HG03439 (cell line): Measurements from ENCODE around the gene TNFAIP1.
"Not testable (repeated sequence)": the region's sequence is repeated elsewhere in the genome, so short reads cannot be mapped to it uniquely, and the experiment has no call there.

Source experiments
- ATAC-seq: cut with Tn5 transposase; IDR thresholded peaks from one replicate; pipeline ENCODE4 v1.9.1; 2021; ENCODE audit warnings: mild to moderate bottlenecking, moderate library complexity; ENCODE audit not compliant: unreplicated experiment

TNFAIP1 gene, protein sequence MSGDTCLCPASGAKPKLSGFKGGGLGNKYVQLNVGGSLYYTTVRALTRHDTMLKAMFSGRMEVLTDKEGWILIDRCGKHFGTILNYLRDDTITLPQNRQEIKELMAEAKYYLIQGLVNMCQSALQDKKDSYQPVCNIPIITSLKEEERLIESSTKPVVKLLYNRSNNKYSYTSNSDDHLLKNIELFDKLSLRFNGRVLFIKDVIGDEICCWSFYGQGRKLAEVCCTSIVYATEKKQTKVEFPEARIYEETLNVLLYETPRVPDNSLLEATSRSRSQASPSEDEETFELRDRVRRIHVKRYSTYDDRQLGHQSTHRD

DNA sequence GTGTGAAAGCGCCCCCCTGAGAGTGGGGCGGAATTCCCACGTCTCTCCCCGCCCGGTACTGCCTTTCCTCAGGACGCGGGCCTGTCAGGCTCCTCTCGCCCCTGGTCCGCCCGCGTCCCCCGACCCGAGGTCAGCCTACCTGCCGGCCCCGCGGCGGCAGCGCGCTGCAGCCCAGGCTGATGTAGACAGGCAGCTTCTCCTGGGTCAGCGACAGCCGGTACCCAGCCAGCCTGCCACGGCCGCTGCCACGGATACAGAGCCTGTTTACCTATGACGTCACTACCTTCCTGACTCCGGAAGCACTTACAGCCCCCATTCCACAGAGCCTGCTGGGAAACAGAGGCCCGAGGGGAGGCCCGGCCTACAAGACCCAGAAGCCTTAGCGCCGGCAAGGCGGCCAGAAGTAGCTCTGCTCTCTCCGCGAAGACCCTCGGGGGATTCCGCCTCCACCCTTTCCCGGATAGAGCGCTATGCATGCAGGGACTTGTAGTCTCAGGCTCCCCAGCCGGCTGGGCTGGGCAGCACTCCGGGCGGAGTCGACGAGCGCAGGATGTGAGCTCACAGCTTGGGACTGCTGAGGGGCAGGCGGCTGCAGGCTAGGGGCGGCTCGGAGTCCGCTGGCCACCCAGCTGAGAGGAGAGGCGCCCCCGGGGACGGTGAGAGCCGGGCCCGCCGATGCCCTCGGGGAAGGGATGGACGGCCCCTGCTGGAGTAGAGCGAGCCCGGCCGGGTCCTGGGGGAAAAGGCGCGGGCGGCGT, at the start of gene TNFAIP1, which contains the start of gene IFT20:
TNFAIP1 (plus strand) TSS at position 561 of the 758 bp plus-strand sequence. CDS start 3,761 bp downstream, outside the sequence.
IFT20 (minus strand) TSS at position 272 of the 758 bp plus-strand sequence. CDS start 3,487 bp downstream, outside the sequence.
- peak; percentile 95 for ATAC-seq

DNA sequence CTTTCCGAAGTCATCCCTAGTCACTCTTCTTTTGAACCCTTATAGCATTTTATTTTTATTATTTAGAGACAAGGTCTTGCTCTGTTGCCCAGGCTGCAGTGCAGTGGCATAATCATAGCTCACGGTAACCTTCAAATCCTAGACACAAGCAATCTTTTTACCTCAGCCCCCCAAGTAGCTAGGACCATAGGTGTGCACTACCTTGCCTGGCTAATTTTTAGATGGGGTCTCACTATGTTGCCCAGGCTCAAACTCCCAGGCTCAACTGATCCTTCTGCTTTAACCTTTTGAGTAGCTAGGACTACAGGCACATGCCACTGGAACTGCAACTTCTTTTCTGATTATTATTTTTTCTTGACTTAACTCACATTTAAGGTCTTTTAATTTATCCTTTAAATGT, 49.6 kb upstream of the TNFAIP1 start:
- ATAC-seq: no peak

DNA sequence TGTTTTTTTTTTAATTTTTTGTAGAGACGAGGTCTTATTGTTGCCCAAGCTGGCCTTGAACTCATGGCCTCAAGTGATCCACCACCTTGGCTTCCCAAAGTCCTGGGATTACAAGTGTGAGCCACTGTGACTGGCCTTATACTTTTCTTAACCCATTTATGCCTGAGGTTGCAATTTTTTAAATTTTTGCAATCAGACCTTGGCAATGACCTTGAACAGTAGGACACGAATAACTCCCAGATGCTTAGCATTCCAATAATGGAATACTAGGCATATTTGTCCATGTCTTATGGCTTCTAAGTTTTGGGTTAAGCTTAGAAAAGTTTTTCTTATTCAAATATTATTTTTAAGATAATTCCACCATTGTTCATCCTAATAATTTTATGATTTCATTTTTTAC, 44.9 kb upstream of the TNFAIP1 start:
- ATAC-seq: no peak

DNA sequence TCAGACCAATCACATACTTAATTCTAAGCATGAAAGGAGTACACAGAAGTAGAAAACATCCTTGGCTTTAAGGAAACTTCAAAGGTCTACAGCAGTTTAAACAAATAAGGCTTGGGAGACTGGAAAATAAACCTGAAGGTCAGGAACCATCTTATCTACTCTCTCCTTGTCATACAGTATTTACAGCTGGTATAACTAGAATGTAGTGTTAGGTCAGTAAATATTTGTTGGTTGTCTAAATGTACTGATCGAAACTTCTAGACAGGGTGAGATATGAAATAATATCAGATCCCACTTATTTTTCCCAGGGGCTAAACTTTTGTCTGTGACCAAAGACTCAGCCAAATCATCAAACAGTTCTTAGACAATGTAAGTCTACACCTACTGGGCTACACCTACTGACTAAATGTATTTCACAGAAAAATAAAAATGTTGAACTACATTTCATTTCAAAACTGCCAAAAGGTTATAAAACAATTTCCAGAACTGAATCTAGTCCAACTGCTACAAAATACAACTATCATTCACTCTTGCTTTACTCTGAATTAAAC, 43.7 kb upstream of the TNFAIP1 start:
- ATAC-seq: no peak

DNA sequence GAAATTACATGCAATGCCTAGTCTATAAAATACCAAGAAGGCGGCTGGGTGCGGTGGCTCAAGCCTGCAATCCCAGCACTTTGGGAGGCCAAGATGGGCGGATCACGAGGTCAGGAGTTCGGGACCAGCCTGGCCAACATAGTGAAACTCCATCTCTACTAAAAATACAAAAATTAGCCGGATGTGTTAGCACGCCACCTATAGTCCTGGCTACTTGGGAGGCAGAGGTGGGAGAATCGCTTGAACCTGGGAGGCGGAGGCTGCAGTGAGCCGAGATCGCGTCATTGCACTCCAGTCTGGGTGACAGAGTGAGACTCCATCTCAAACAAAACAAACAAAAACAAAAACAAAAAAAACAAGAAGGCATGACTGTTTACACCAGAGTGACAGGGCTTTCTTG, 42.7 kb upstream of the TNFAIP1 start:
- ATAC-seq: not testable (repeated sequence)

DNA sequence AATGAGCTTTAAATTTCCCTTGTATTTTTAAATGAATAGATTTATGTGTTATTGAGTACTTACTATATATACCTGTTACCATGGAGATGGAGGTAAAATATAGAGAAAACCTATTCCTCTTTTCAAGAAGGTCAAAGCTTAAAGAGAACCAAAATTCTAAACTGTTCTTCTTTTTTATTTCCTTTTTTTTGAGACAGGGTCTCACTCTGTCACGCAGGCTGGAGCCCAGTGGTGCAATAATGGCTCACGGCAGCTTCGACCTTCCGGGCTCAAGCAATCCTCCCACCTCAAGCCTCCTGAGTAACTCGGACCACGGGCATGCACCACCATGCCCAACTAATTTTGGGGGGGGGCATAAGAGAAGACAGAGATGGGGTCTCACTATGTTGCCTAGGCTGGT, 41.6 kb upstream of the TNFAIP1 start:
- ATAC-seq: no peak

DNA sequence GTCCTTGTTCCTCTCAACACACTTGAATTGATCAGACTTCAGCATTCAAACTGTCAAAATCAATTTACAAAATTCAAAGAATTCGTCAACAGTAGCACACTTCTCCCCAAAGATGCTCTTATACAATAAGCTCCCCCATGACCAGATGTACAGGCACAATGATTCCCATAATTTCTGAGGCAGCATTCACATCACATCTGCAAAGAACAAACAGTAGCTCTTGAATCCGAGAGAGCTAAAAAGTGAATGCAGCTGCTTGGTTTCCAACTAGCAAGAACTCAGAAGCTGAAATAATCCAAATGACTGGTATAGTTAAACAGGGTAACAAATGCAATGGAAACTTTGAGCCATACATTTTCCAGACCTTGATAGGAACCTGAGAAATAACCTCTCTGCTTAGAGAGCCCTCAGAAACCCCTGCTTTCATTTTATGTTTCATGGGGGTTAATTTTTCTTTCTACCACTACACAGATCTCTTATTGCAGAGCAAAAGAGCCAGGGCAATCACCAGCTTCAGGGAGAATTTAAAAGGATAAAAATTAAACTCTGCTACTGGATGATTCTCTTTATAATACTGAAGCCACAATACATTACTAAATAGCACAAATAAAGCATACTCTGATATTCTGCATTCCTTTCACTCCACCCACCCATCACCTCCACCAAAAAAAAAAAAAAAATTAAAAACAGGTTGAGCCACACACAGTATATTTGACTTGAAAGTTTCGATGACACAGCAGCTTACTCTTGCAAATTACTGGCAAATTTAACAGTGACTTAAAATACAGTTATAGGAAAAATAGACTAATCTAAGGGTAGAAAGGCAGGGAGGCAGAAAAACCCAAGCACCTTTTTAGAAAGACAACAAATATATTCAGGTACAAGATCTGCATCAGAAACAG, 39.6 kb upstream of the TNFAIP1 start:
- no peak for ATAC-seq

DNA sequence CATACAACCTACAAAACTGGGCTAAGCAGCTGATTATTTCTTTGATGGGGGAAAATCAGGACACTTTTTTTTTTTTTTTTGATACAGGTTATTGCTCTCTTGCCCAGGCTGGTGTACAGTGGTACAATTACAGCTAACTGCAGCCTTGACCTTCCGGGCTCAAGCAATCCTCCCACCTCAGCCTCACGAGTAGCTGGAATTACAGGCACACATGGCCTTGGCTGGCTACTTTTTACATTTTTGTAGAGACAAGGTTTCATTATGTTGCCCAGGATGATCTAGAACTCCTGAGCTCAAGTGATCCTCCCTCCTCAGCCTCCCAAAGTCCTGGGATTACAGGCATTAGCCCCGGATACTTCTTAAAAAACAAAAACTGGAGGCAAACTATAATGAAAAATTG, 37.1 kb upstream of the TNFAIP1 start:
- ATAC-seq: no peak

DNA sequence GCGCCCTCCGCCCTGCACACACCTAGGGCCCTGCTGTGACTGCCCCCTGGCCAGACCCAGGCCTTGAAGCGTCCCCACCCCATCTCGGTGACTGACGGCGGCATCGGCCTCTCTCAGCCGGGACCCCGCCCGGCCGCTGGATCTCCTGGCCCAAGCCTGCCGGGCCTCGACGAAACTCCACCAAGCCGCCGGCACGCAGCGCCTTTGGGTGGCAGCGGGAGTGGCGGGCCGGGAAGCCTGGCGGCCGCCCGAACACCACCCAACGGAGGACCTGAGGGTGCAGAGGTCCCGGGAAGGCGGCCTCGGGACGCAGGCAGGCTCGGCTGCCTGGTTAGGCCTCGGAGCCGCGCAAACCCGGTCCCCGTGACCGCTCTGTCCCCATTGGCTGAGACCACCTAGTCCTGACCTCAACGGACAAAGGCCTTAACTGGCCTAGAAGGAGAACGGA, 28.6 kb upstream of the TNFAIP1 start:
- no peak for ATAC-seq

DNA sequence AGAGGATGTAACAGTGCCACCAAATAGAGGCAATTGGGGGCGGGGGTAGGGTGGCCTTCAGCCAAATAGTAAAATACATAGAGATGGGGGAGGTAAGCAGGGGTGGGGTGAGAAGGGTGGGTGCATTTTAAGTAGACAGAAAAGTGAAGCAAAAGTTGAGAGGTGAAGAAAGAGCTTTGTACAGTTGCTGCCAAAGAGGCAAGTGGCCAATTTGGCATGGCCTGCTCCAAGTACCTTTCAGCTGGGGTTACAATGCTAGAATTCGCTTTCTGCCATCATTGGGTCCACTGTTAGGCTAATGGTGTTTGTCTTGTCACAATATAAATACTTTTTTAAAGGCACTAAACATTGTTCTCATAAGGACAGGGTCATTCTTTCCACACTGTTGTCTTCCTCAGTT, 21.7 kb upstream of the TNFAIP1 start:
- no peak for ATAC-seq

DNA sequence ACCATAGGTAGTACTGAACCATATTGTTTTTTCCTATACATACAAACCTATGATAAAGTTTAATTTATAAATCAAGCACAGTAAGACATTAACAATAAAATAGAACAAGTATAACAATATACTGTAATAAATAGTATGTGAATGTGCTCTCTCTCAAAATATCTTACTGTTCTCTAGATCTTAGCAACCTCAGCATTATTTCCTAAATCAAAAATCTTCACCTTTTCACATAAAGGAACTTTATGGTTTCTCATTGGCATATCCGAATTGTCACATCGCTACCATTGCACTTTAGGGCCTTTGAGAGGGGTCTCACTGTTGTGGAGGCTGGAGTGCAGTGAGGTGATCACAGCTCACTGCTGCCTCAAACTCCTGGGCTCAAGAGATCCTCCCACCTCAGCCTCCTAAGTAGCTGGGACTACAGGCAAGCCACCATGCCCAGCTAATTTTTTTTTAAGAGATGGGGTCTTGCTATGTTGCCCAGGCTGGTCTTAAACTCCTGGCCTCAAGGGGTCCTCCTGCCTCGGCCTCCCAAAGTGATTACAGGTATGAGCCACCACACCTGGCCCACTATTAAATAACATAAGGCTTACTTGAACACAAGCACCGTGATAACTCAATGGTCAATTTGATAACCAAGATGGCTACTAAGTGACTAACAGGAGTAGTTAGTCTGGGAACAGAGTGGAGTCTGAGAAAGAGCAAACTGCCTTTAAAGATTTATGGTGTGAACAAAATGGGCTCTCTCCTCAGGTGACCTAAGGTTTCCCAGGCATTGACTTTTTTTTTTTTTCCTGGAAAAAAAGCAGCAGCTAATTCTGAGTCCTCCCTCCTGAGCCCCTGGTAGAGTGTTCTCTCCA, 19.5 kb upstream of the TNFAIP1 start:
- ATAC-seq: no peak

DNA sequence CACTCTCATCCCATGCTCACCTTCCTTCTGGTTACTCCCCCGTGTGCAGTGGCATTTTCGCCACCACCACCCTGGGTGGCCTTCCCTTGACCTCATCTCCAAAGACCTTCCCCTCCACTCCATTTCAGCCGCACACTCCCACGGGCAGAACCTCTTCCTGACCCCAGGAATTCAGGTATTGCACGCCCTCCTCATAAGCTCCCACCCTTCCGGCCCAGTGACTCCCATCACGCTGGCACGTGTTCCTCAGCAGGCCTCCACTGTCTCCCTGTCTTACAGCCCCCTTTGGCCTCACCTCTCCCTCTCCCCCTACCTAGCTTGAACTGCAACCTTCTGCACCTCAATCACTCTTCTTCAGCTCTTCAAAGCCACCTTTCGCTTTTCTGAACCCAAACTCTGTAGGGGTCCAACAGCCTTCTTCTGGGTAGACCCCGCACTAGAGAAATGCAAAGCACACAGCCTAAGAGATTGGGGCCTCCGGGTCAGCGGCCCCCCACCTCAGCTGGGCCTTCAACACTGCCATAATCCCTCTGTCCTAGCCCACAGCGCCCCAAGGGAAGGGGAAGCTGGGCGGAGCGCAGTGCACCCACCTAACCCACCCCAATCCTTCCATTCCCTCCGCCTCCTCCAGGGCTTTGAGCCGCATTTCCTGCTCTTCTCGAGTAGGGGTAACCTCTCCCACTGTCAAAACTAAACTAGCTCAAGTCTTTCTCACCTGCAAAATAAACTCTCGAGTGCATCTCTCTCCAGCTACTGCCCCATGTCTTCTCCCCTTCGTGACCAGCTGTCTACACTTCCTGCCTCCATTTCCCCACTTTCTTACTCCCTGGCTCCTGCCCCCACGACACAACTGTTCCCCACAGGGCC, 18.2 kb upstream of the TNFAIP1 start:
- no peak for ATAC-seq

DNA sequence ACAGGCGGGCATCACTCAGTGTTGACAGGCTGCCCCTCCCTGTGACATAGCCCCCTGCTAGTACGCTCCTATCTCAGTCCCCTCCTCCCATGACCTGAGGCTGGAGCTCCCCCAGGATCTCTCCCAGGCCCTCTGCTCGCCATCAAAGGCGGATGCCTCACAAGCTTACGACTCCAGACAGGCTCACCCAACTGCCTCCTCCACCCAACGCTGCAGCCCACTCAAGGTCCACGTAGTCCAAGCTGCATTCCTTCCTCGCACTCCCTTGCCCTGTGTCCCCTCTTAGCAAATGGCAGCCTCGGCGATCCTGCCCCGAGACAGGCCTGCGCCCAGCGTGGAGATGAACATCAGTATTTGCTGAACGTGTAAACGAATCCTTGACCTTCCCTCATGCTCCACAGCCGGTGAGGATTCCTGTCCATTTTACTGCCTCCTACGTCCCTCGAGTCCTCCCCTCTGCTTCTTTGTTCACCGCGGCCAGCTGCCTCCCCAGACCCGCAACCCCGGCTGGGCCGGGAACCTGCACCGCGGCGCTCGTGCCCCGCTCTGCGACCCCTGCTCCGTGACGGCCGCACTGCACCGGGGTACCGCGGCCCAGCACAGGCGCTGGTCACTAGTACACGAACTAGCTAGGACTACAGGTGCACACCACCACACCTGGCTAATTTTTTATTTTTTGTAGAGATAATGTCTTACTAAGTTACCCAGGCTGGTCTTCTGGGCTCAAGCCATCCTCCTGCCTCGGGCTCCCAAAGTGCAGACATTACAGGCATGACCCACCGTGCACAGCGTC, 17.4 kb upstream of the TNFAIP1 start:
- ATAC-seq: peak; percentile 4

DNA sequence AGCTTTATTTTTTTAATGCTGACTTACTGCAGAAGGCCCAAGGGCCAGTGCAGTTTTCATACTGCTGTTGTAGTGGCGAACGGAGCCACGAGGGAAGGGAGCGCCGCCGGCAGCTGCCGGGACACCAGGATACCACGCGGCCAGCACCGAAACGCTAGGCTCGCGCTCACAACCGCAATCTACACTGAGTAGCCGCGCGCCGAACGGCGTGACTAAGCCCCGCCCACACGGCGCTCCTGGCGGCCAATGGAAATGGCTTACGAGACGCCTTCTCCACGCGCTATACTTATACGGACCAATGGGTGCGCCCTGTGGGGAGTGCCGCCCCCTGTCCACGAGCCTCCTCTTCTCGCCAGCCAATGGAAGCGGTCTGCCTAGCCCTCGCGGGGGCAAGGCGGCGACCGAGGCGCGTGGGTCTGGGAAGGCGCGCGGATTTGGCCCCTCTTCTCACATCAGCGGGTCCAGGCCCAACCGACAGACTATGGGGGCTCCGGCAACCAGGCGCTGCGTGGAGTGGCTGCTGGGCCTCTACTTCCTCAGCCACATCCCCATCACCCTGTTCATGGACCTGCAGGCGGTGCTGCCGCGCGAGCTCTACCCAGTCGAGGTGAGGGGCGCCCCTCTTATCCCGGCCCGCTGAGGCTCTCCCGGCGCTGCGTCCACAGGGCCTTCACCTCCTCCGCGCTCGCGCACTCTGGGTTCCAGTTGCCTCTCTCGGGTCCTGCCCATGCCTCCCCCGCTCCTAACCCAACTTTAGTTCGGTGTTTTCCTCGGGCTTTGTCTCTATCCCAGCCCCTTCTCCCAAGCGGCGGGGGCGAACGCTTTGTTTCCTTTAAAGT, 16.6 kb upstream of the TNFAIP1 start, which contains the start of gene TMEM97:
TMEM97 (plus strand) TSS at position 442 of the 839 bp plus-strand sequence; CDS start at position 482, 40 bp downstream.
- peak; percentile 86 for ATAC-seq

DNA sequence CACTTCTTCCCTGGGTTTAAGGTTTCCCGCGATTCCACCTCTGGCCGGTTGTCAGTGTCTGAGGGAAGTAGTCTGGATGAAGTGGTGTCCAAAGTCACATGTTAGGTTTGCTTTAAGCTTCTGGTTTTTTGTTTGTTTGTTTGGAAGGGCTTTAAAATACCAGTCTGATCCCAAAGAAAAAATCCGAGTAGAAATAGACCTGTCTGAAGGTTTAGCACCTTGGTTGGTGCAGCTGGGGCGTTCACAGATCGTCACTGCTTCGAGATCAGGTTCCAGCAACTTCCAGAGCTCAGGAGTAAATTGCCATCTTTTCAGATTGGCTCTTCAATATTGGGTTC, 16.0 kb upstream of the TNFAIP1 start:
- ATAC-seq: no peak

DNA sequence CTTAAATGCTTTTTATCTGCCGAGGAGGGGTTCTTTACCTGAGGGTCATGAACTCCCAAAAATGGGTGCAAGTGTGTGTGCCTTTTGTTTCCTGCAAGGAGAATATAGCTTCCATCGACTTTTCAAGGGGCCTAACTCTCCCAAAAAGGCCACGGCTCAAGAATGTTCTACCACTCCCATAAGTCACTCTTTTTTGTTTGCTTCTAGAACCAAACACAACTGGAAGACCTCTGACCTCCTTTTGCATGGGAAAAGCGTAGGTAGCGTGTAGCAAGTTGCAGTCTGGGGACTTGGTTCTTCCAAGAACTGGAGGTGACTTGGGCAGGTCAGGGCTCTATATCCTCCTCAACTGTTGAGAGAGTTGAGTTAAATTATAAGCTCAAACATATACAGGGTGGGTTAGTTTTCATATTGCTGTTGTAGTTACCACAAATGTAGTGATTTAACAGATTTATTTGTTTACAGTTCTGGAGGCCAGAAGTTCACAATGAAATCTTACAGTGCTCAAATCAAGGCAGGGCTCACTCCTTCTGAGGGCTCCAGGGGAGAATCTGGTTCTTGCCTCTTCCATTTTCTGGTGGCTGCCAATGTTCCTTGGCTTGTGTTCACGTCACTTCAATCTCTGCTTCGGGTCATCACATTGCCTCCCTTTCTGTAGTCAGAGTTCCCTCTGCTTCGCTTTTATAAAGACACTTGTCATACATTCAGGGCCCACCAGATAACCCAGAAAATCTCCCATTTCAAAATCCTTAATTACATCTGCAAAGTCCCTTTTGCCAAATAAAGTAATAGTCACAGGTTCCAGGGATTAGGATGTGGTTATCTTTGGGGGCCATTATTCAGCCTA, 15.1 kb upstream of the TNFAIP1 start:
- no peak for ATAC-seq
